Subcutaneous adipose tissue (tissue), 4 donors: ENCODE results near the gene GPA33. TPM values are rescaled to one million over a fixed set of nuclear protein-coding genes. Genes with fewer than 3 reads are reported as not detected.

Experiments
- CTCF ChIP-seq: fragments of 450-650 bp; IDR thresholded peaks from one replicate; pipeline ENCODE4 v1.5.1; 2016; ENCODE audit warnings: low read depth, mild to moderate bottlenecking, control low read depth, antibody characterized with exemption, moderate library complexity
- total RNA-seq, 4 donors: library from RNA; depleted of rRNA; stranded (reverse); fragments of >200 nt; gene quantifications; one replicate each; pipeline ENCODE4 v1.1.0, GENCODE V29; 2016

GPA33 gene
- total RNA-seq, 4 donors from 2014 or later = 0.75 to 1.2 TPM; not detected in 2

GRCh38 chr1:167126811-167127210 is 36.6 kb upstream of the GPA33 start:
- TF ChIP-seq CTCF = no peak

GRCh38 chr1:167126317-167126716 is 36.1 kb upstream of the GPA33 start:
- TF ChIP-seq CTCF = no peak

GRCh38 chr1:167122568-167122967 is 32.4 kb upstream of the GPA33 start:
- no peak for TF ChIP-seq CTCF

- no peak for TF ChIP-seq CTCF
These were observed 31.9 kb upstream of the GPA33 start for GRCh38 chr1:167122121-167122480.

- TF ChIP-seq CTCF = no peak
These were observed 31.4 kb upstream of the GPA33 start for GRCh38 chr1:167121375-167122120.

GRCh38 chr1:167120899-167121298 is 30.7 kb upstream of the GPA33 start:
- no peak for TF ChIP-seq CTCF

- TF ChIP-seq CTCF = no peak
These were observed 29.5 kb upstream of the GPA33 start for GRCh38 chr1:167119696-167120095.
